Measurements from ENCODE around the gene SLIT3. TPM values are rescaled to one million over a fixed set of nuclear protein-coding genes. Genes with fewer than 3 reads are reported as not detected.

The SLIT3 gene
- total and polyA plus RNA-seq, 2 donors (not counting 3 experiments of a cell fraction or from before 2014, with no cell fraction given), result 0.90 to 1.0 TPM

DNA sequence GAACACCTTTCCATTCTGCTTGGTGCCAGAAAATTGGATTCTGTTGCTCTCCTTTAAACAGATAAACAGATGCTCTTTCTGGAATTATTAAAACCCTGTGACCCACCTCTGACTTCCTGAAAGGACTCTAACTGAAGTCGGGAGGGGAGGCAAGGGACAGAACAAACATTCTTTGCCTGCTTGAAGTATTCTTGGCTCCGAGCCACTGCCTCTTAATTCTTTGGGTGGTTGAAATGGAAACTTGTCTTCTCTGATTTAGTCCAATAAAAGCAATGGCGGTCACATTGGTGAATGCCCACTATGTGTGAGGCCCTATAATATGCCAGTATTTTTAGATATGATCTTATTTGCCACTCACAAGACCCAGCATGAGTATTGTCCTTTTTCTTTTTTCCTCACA, 236.8 kb downstream of the SLIT3 start:
- Histone ChIP-seq H3K4me3 (replicated peaks in 1 of 3; ENCODE audit: insufficient read depth in 1 of 3, low read depth in 1 of 3, low read length in 3 of 3) (no peak overlapping the region), H3K9me1 (replicated peaks; ENCODE audit: control insufficient read depth, extremely low read depth, insufficient read depth, low read length) (no peaks in the 10 kb centered on the region), H3K9me3 (replicated peaks; ENCODE audit: control insufficient read depth, insufficient read depth, low read length) (no peaks in the 10 kb centered on the region), H3K79me2 (ENCODE audit: control insufficient read depth, insufficient read depth, low read length) (no peaks in the 10 kb centered on the region), H3K9ac (replicated peaks; ENCODE audit: extremely low read depth, insufficient read depth, low read length) (no peak overlapping the region), H3K27me3 (ENCODE audit: control insufficient read depth in 2 of 2, insufficient read depth in 2 of 2, low read length in 2 of 2) (no peaks in the 10 kb centered on the region), H3K36me3 (ENCODE audit: control insufficient read depth in 2 of 2, extremely low read depth in 1 of 2, insufficient read depth in 2 of 2, low read length in 2 of 2) (no peaks in the 10 kb centered on the region), H4K20me1 (replicated peaks; ENCODE audit: control insufficient read depth, extremely low read depth, insufficient read depth, low read length) (no peaks in the 10 kb centered on the region), H3K4me1 (ENCODE audit: control insufficient read depth, extremely low read depth, insufficient read depth, low read length) (no peaks in the 10 kb centered on the region), H3K4me2 (ENCODE audit: insufficient read depth, low read length) (no peak overlapping the region), H3K27ac (ENCODE audit: insufficient read depth, low read depth, low read length) (no peak overlapping the region), H2AFZ (ENCODE audit: low read depth, low read length) (no peak overlapping the region)
- no TSS peak for BruUV-seq (replicated peaks)
- FAIRE-seq (no peak), DNase-seq (ENCODE audit: low read depth, low spot score) (peak; percentile 24)
- ChIA-PET CTCF (no interaction called here), POLR2A (no interaction called here)
- intact Hi-C loops (cut with micrococcal nuclease) (no loop called here), dilution Hi-C loops (cut with MboI; ENCODE audit: extremely low pct_ligation_motif_present, low sequenced_read_pairs) (no loop called here)
- TF ChIP-seq JUN (IDR thresholded peaks at IDR 0.05; ENCODE audit: borderline replicate concordance, insufficient read depth, insufficient read length, low read depth), result no peak
- no peak for TF ChIP-seq GATA2 (IDR thresholded peaks at IDR 0.05; ENCODE audit: insufficient read depth, insufficient read length, low read depth, low read length)
- TF ChIP-seq POLR2A (IDR thresholded peaks at IDR 0.05; ENCODE audit: low read depth, low read length), result no peak
- TF ChIP-seq POLR2AphosphoS5 (IDR thresholded peaks at IDR 0.05; ENCODE audit: insufficient read depth, low read depth, low read length), result no peak
- TF ChIP-seq, protein P1, sequence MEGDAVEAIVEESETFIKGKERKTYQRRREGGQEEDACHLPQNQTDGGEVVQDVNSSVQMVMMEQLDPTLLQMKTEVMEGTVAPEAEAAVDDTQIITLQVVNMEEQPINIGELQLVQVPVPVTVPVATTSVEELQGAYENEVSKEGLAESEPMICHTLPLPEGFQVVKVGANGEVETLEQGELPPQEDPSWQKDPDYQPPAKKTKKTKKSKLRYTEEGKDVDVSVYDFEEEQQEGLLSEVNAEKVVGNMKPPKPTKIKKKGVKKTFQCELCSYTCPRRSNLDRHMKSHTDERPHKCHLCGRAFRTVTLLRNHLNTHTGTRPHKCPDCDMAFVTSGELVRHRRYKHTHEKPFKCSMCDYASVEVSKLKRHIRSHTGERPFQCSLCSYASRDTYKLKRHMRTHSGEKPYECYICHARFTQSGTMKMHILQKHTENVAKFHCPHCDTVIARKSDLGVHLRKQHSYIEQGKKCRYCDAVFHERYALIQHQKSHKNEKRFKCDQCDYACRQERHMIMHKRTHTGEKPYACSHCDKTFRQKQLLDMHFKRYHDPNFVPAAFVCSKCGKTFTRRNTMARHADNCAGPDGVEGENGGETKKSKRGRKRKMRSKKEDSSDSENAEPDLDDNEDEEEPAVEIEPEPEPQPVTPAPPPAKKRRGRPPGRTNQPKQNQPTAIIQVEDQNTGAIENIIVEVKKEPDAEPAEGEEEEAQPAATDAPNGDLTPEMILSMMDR (IDR thresholded peaks at IDR 0.05; ENCODE audit: extremely low read depth in 1 of 2, insufficient read depth in 1 of 2, low read depth in 1 of 2, low read length in 2 of 2), result no peak
- TF ChIP-seq FOS (IDR thresholded peaks at IDR 0.05; ENCODE audit: borderline replicate concordance, insufficient read depth, low read length), result no peak
- TF ChIP-seq, protein P2, sequence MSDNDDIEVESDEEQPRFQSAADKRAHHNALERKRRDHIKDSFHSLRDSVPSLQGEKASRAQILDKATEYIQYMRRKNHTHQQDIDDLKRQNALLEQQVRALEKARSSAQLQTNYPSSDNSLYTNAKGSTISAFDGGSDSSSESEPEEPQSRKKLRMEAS (IDR thresholded peaks at IDR 0.05; ENCODE audit: insufficient read depth, insufficient read length), result no peak
- TF ChIP-seq MYC (IDR thresholded peaks at IDR 0.05; ENCODE audit: low read depth, low read length), result no peak
- TF ChIP-seq EZH2 (IDR thresholded peaks at IDR 0.05; ENCODE audit: borderline replicate concordance, low read depth, low read length, severe bottlenecking), result no peak
